OCI-LY1 (cell line): ENCODE data around the gene TMEM164.

ENCODE experiments used
- CTCF ChIP-seq: fragments of 200-600 bp; sonication (generic), shearing (Covaris generic); IDR thresholded peaks from 2 replicates; pipeline ENCODE4 v1.5.1; 2017; ENCODE audit warnings: mild to moderate bottlenecking, antibody characterized with exemption, low read length, moderate library complexity, mixed read lengths
- EZH2 ChIP-seq: fragments of 200-600 bp; sonication (generic), shearing (Covaris generic); IDR thresholded peaks from 2 replicates; pipeline ENCODE4 v1.8.0; 2017; ENCODE audit warnings: borderline replicate concordance, mixed run types, mild to moderate bottlenecking, antibody characterized with exemption, low read length, moderate library complexity, mixed read lengths

GRCh38 chrX:110216027-110216426 lies 213.1 kb downstream of the TMEM164 start:
- TF ChIP-seq CTCF (no peak), EZH2 (no peak)
